ENCODE results near the gene DRC1.

DRC1 gene

DNA sequence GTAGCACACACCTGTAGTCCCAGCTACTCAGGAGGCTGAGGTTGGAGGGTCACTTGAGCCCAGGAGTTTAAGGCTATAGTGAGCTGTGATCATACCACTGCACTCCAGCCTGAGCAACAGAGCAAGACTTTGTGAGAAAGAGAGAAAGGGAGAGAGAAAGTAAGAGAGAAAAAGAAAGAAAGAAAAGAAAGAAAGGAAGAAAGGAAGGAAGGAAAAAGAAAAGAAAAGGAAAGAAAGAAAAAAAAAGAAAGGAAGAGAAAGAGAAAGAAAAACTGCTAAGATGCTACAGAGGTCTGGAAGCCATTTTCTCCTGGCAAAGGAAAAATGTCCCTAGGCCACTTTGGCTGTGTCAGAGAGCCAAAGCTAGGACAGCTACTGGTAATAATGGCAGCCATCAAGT is 30.6 kb downstream of the DRC1 start:
- H3K27ac ChIP-seq = no peak overlapping the region
- TF ChIP-seq CTCF (conservative IDR thresholded peaks at IDR 0.05) = no peak

DNA sequence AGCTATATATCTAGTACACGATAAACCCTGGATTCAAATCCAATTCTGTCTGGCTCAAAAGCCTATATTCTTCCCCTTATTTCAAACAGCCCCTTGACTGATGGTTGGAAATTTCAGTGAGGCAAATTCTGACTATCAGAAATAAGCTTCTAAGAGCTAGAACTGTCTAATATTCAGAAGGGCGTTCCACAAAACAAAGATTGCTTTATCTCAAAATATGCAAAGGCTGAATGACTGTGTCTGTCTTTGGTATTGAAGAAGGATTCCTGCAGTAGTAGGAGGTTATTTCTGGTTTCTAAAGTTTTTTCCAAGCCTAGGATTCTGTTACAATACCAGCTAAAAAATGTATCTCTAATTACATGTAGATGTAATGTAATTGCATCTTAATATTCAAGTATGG is 31.1 kb downstream of the DRC1 start:
- TF ChIP-seq CTCF (conservative IDR thresholded peaks at IDR 0.05) = no peak
- no peak overlapping the region for H3K27ac ChIP-seq

- no peak overlapping the region for H3K27ac ChIP-seq
- TF ChIP-seq CTCF (conservative IDR thresholded peaks at IDR 0.05) = no peak
These were observed 33.4 kb downstream of the DRC1 start for GRCh38 chr2:26435106-26435505.

DNA sequence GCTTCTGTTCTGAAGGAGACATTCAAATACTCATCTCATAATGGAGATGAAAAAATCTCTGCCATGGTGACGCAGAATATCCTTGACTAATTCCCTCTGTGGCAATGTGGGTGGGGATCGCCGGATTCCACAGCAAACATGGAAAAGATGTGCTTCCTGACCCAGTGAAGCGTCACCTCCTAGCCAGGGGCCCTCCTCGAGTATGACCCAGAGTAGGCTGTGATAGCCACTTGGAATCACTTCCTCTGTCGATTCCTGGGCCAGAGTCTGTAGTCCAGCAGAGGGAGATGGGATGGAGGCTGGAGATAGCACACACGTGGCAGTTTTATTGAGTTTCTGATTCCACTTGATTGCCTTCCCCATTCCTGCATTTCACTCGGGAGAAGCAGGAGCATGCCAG is 36.8 kb downstream of the DRC1 start:
- no peak for TF ChIP-seq CTCF (conservative IDR thresholded peaks at IDR 0.05)
- no peak overlapping the region for H3K27ac ChIP-seq

DNA sequence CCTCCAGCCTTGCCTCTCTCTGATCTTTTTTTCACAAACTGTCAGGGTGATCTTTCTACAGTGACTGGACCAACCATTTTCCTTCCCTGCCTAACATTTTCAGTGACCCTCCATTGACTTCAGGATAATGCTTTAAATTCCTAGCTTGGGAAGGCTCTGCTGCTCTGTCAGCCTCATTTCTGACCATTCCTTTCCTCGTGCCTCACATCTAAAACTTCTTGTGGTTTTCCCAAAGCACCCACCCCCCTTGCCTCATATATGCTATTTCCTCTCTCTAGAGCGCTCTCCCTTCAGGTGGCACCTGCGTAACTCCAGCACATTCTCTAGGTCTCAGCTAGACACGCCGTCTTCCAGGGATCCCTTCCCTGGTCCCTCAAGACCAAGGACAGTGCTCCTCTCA is 37.2 kb downstream of the DRC1 start:
- H3K27ac ChIP-seq = no peak overlapping the region
- no peak for TF ChIP-seq CTCF (conservative IDR thresholded peaks at IDR 0.05)

- TF ChIP-seq CTCF (conservative IDR thresholded peaks at IDR 0.05) = no peak
- H3K27ac ChIP-seq = no peak overlapping the region
These were observed 40.6 kb downstream of the DRC1 start for GRCh38 chr2:26442301-26442700.

DNA sequence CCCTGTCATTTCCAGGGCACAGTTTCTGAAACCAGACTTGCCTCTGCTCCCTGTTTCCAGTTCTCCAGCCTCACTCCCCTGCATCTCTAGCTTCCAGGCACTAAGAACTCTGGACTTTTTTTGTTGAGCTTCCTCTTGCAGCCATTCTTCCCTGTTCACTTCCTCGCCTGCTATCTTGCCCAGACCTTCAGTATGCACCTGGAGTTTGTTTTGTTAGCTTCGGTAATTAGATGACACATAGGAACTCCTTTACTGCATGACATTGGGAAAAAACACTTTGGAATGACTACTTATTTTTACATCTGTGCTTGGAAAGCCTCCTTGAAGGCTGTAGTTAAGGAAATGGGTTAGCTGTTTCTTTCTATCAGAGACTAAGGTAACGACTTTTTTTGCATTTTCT is 41.0 kb downstream of the DRC1 start:
- H3K27ac ChIP-seq = no peak overlapping the region
- no peak for TF ChIP-seq CTCF (conservative IDR thresholded peaks at IDR 0.05)

DNA sequence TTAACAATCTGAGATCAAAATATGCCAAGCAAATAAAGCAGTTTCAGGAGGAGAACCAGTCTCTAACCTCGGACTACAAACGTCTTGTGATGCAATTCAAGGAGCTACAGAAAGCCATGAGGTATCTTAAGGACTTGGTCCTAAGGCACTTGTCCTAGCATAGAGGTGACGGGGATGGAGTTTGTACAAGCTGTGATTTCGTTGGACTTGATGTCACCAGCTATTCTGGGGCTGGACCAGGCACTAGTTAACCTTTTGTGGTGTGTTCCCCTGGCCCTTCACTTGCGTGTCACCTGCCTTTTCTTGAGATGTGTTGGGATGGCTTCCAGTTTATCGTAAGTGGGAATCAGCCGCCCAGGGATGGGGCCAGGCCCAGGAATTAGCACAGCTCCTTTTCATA is 42.5 kb downstream of the DRC1 start:
- no peak overlapping the region for H3K27ac ChIP-seq
- no peak for TF ChIP-seq CTCF (conservative IDR thresholded peaks at IDR 0.05)

Data from VCaP (cell line).